HepG2 (cell line): ENCODE data around the gene GTF2B. TPM values are rescaled to one million over a fixed set of nuclear protein-coding genes. Genes with fewer than 3 reads are reported as not detected.

Experiments used
- JUN ChIP-seq: sonication (generic); formaldehyde crosslinking; IDR thresholded peaks from 2 replicates; pipeline ENCODE4 v1.4.0; 2020; ENCODE audit warnings: mild to moderate bottlenecking, missing genetic modification reagents
- KDM4B ChIP-seq: sonication (generic); formaldehyde crosslinking; IDR thresholded peaks from 2 replicates; pipeline ENCODE4 v1.4.0; 2020; ENCODE audit warnings: missing genetic modification reagents
- MLXIP ChIP-seq: sonication (generic); formaldehyde crosslinking; IDR thresholded peaks from 2 replicates; pipeline ENCODE4 v1.9.0; 2021; ENCODE audit warnings: missing genetic modification reagents, borderline replicate concordance
- NFAT5 ChIP-seq: sonication (generic); formaldehyde crosslinking; IDR thresholded peaks from 2 replicates; pipeline ENCODE4 v1.4.0; 2020; ENCODE audit warnings: missing genetic modification reagents
- NR2C2 ChIP-seq: sonication (generic); formaldehyde crosslinking; IDR thresholded peaks from 2 replicates; pipeline ENCODE4 v1.4.0; 2020; ENCODE audit warnings: missing genetic modification reagents, mild to moderate bottlenecking, moderate library complexity, borderline replicate concordance
- NRL ChIP-seq: sonication (generic); formaldehyde crosslinking; IDR thresholded peaks from 2 replicates; pipeline ENCODE4 v1.5.0; 2020; ENCODE audit warnings: missing genetic modification reagents, mild to moderate bottlenecking, moderate library complexity, borderline replicate concordance
- POGK ChIP-seq: sonication (generic); formaldehyde crosslinking; conservative IDR thresholded peaks from 2 replicates; pipeline ENCODE4 v1.8.0; 2022; ENCODE audit warnings: mild to moderate bottlenecking, moderate library complexity, missing genetic modification reagents
- SIX1 ChIP-seq: sonication (generic); formaldehyde crosslinking; IDR thresholded peaks from 2 replicates; pipeline ENCODE4 v1.4.0; 2020; ENCODE audit warnings: missing genetic modification reagents, borderline replicate concordance
- ZBTB7B ChIP-seq: sonication (generic); formaldehyde crosslinking; IDR thresholded peaks from 2 replicates; pipeline ENCODE4 v1.4.0; 2020; ENCODE audit warnings: missing genetic modification reagents
- ZNF350 ChIP-seq: sonication (generic); formaldehyde crosslinking; IDR thresholded peaks from 2 replicates; pipeline ENCODE4 v1.4.0; 2020; ENCODE audit warnings: mild to moderate bottlenecking, low read depth, missing genetic modification reagents, borderline replicate concordance
- ZNF780A ChIP-seq: sonication (generic); formaldehyde crosslinking; IDR thresholded peaks from 2 replicates; pipeline ENCODE4 v1.8.0; 2022; ENCODE audit warnings: mild to moderate bottlenecking, missing genetic modification reagents, moderate library complexity
- polyA plus RNA-seq, 8 experiments: library from polyadenylated mRNA; depleted of rRNA in 3 of 8; stranded (reverse) in 7 of 8; unstranded in 1 of 8; fragments of >200 nt; fragmentation: Illumina TruSeq in 4 of 8; extraction: Trizol in 4 of 8; gene quantifications; 2 replicates each; pipeline versions ENCODE4 v1.2.1 to v1.2.3, GENCODE V29; 2011 to 2016; ENCODE audit warnings: low read depth in 4 of 8, missing spikeins in 1 of 8, mixed read lengths in 1 of 8; ENCODE audit not compliant: insufficient read depth in 1 of 8
- total RNA-seq, 5 experiments: library from RNA; depleted of rRNA; stranded (reverse); fragments of >200 nt; fragmentation: Illumina TruSeq; extraction: Trizol; gene quantifications; 2 replicates each; pipeline ENCODE4 v1.2.3, GENCODE V29; 2016; ENCODE audit warnings: low read depth in 1 of 5
- TF ChIP-seq, protein P1 (sequence below): sonication (generic); formaldehyde crosslinking; IDR thresholded peaks from 2 replicates; pipeline ENCODE4 v1.4.0; 2020; ENCODE audit warnings: missing genetic modification reagents
- TF ChIP-seq, protein P2 (sequence below): sonication (generic); formaldehyde crosslinking; IDR thresholded peaks from 2 replicates; pipeline ENCODE4 v1.4.0; 2020; ENCODE audit warnings: missing genetic modification reagents

The GTF2B gene
- total and polyA plus RNA-seq, 2 of the 13 experiments (the other 11 are each of a cell fraction or from before 2014, with no cell fraction given), result 31.5 to 43.4 TPM

GRCh38 chr1:88935522-88936222 lies 44.3 kb upstream of the GTF2B start (continued):
- TF ChIP-seq, protein P1, sequence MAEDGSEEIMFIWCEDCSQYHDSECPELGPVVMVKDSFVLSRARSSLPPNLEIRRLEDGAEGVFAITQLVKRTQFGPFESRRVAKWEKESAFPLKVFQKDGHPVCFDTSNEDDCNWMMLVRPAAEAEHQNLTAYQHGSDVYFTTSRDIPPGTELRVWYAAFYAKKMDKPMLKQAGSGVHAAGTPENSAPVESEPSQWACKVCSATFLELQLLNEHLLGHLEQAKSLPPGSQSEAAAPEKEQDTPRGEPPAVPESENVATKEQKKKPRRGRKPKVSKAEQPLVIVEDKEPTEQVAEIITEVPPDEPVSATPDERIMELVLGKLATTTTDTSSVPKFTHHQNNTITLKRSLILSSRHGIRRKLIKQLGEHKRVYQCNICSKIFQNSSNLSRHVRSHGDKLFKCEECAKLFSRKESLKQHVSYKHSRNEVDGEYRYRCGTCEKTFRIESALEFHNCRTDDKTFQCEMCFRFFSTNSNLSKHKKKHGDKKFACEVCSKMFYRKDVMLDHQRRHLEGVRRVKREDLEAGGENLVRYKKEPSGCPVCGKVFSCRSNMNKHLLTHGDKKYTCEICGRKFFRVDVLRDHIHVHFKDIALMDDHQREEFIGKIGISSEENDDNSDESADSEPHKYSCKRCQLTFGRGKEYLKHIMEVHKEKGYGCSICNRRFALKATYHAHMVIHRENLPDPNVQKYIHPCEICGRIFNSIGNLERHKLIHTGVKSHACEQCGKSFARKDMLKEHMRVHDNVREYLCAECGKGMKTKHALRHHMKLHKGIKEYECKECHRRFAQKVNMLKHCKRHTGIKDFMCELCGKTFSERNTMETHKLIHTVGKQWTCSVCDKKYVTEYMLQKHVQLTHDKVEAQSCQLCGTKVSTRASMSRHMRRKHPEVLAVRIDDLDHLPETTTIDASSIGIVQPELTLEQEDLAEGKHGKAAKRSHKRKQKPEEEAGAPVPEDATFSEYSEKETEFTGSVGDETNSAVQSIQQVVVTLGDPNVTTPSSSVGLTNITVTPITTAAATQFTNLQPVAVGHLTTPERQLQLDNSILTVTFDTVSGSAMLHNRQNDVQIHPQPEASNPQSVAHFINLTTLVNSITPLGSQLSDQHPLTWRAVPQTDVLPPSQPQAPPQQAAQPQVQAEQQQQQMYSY (CRISPR knock-in tag), result 0 out of 2 replicates have a peak, but pooled peaks have one; percentile 16
- TF ChIP-seq NR2C2 (CRISPR knock-in tag) (peak; percentile 72), SIX1 (CRISPR knock-in tag) (peak; percentile 93), ZBTB7B (CRISPR knock-in tag) (no peak), ZNF780A (CRISPR knock-in tag) (no peak), JUN (CRISPR knock-in tag) (no peak), KDM4B (CRISPR knock-in tag) (no peak), POGK (CRISPR knock-in tag) (0 out of 2 replicates have a peak, but pooled peaks have one; percentile 51), NRL (CRISPR knock-in tag) (no peak), ZNF350 (no peak), MLXIP (CRISPR knock-in tag) (no peak), NFAT5 (CRISPR knock-in tag) (no peak)
- TF ChIP-seq, protein P2, sequence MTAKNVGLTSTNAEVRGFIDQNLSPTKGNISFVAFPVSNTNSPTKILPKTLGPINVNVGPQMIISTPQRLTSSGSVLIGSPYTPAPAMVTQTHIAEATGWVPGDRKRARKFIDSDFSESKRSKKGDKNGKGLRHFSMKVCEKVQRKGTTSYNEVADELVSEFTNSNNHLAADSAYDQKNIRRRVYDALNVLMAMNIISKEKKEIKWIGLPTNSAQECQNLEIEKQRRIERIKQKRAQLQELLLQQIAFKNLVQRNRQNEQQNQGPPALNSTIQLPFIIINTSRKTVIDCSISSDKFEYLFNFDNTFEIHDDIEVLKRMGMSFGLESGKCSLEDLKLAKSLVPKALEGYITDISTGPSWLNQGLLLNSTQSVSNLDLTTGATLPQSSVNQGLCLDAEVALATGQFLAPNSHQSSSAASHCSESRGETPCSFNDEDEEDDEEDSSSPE (CRISPR knock-in tag), result no peak
